HCT116 (cell line): ENCODE data around the gene SLC29A1. TPM values are rescaled to one million over a fixed set of nuclear protein-coding genes. Genes with fewer than 3 reads are reported as not detected.

Experiments used
- ATAC-seq: fragments of 200-7000 bp; cut with Tn5 transposase; 2 replicates; pipeline ENCODE4 v1.9.1; 2020; ENCODE audit warnings: mild to moderate bottlenecking, moderate library complexity
- BruUV-seq: library from RNA; stranded (reverse); fragments of 400-500 nt; replicated peaks from 2 replicates; lab custom pipeline; 2021; lab: Mats Ljungman, UMichigan
- CTCF ChIA-PET: fragments of 300-600 bp; sonication (Branson Sonifier 250); formaldehyde crosslinking; loops from one replicate; lab custom pipeline; 2021; ENCODE audit warnings: antibody characterized with exemption; lab: Charles Lee
- POLR2A ChIA-PET: fragments of 300-600, 350-600 bp; sonication (Branson Sonifier 250); formaldehyde crosslinking; loops from one replicate; lab custom pipeline; 2021; ENCODE audit warnings: antibody characterized with exemption; lab: Charles Lee
- RAD21 ChIA-PET, 2 experiments: fragments of 300-600 bp; sonication (Branson Sonifier 250); formaldehyde crosslinking; loops; one replicate each; lab custom pipeline; 2023; ENCODE audit warnings: low total read pairs in 2 of 2; ENCODE audit not compliant: uncharacterized antibody in 2 of 2, unreplicated experiment in 2 of 2, low non-redundant PET in 1 of 2; lab: Charles Lee
- DNase-seq: peaks from one replicate; pipeline ENCODE4 v3.0.0-alpha.2; 2010; ENCODE audit warnings: low read depth, low spot score
- H2AFZ ChIP-seq: fragments of 200-600 bp; shearing (Covaris generic), sonication (generic); 2 replicates; pipeline ENCODE4 v1.6.1; 2017; ENCODE audit warnings: low read depth, mixed run types, mixed read lengths, antibody characterized with exemption, low read length; ENCODE audit not compliant: poor library complexity, severe bottlenecking
- H3K27ac ChIP-seq: 2 replicates; pipeline ENCODE4 v1.5.1; 2012; ENCODE audit warnings: low read depth, low read length
- H3K27me3 ChIP-seq: fragments of 200-600 bp; sonication (generic); 2 replicates; pipeline ENCODE4 v1.6.1; 2016; ENCODE audit warnings: mixed run types, low read length, mixed read lengths; ENCODE audit not compliant: insufficient read depth
- H3K36me3 ChIP-seq, 2 experiments: fragments of 200-500 bp in 1 of 2; fragments of 200-600 bp in 1 of 2; sonication (Bioruptor generic) in 1 of 2; sonication (generic) in 1 of 2; 2 replicates each; pipeline versions ENCODE4 v1.5.1 to v1.6.1; 2014 to 2016; ENCODE audit warnings: low read length in 2 of 2, inconsistent platforms in 1 of 2, mixed read lengths in 1 of 2, mixed run types in 1 of 2; ENCODE audit not compliant: insufficient read depth in 2 of 2, control insufficient read depth in 1 of 2
- H3K4me1 ChIP-seq, 2 experiments: fragments of 200-600 bp in 1 of 2; sonication (generic) in 1 of 2; 2 replicates each; pipeline versions ENCODE4 v1.5.1 to v1.6.1; 2012 to 2017; ENCODE audit warnings: low read length in 2 of 2, inconsistent platforms in 1 of 2, mild to moderate bottlenecking in 1 of 2, mixed read lengths in 1 of 2, mixed run types in 1 of 2, moderate library complexity in 1 of 2; ENCODE audit not compliant: insufficient read depth in 2 of 2, control insufficient read depth in 1 of 2
- H3K4me2 ChIP-seq: fragments of 200-600 bp; sonication (generic); 2 replicates; pipeline ENCODE4 v1.6.1; 2017; ENCODE audit warnings: mixed run types, low read length, mixed read lengths
- H3K4me3 ChIP-seq, 2 experiments: fragments of 200-600 bp in 1 of 2; sonication (generic) in 1 of 2; replicated peaks in 1 of 2; 2 replicates each; pipeline ENCODE4 v1.5.1; 2011 to 2016; ENCODE audit warnings: low read length in 2 of 2, control low read depth in 1 of 2, low read depth in 1 of 2, mild to moderate bottlenecking in 1 of 2, mixed read lengths in 1 of 2, mixed run types in 1 of 2
- H3K79me2 ChIP-seq: fragments of 200-600 bp; sonication (generic); 2 replicates; pipeline ENCODE4 v1.6.1; 2017; ENCODE audit warnings: mild to moderate bottlenecking, mixed run types, low read length, moderate library complexity, mixed read lengths; ENCODE audit not compliant: insufficient read depth
- H3K9ac ChIP-seq: fragments of 200-600 bp; sonication (generic); 2 replicates; pipeline ENCODE4 v1.6.1; 2016; ENCODE audit warnings: low read length, mixed read lengths
- H3K9me2 ChIP-seq: fragments of 200-600 bp; sonication (generic), shearing (Covaris generic); 2 replicates; pipeline ENCODE4 v1.6.1; 2017; ENCODE audit warnings: mixed run types, mild to moderate bottlenecking, moderate library complexity; ENCODE audit not compliant: insufficient read depth
- H3K9me3 ChIP-seq, 2 experiments: fragments of 200-500 bp in 1 of 2; fragments of 200-600 bp in 1 of 2; sonication (Bioruptor generic) in 1 of 2; sonication (generic) in 1 of 2; 2 replicates each; pipeline ENCODE4 v1.6.1; 2014 to 2017; ENCODE audit warnings: low read length in 2 of 2, mixed read lengths in 2 of 2, inconsistent platforms in 1 of 2, low read depth in 1 of 2, mild to moderate bottlenecking in 1 of 2, mixed run types in 1 of 2, moderate library complexity in 1 of 2; ENCODE audit not compliant: control insufficient read depth in 1 of 2, insufficient read depth in 1 of 2
- H4K20me1 ChIP-seq: fragments of 200-600 bp; sonication (generic), shearing (Covaris generic); 2 replicates; pipeline ENCODE4 v1.6.1; 2017; ENCODE audit warnings: mixed run types, mild to moderate bottlenecking, moderate library complexity; ENCODE audit not compliant: insufficient read depth
- ATF3 ChIP-seq: IDR thresholded peaks from 2 replicates; pipeline ENCODE4 v1.6.1; 2012
- CBX3 ChIP-seq: IDR thresholded peaks from 2 replicates; pipeline ENCODE4 v1.6.1; 2012; ENCODE audit warnings: low read depth
- EZH2phosphoT487 ChIP-seq: fragments of 200-600 bp; IDR thresholded peaks from 2 replicates; pipeline ENCODE4 v1.6.1; 2018; ENCODE audit warnings: antibody characterized with exemption, borderline replicate concordance
- JUND ChIP-seq: IDR thresholded peaks from 2 replicates; pipeline ENCODE4 v1.6.1; 2012
- MAX ChIP-seq: IDR thresholded peaks from 2 replicates; pipeline ENCODE4 v1.6.1; 2012
- POLR2A ChIP-seq: IDR thresholded peaks from 2 replicates; pipeline ENCODE4 v1.7.0; 2011; ENCODE audit warnings: borderline replicate concordance; ENCODE audit not compliant: insufficient read depth, insufficient read length; ENCODE audit errors: extremely low read depth
- RAD21 ChIP-seq: IDR thresholded peaks from 2 replicates; pipeline ENCODE4 v1.6.1; 2012; ENCODE audit warnings: low read depth, mild to moderate bottlenecking
- REST ChIP-seq: IDR thresholded peaks from 2 replicates; pipeline ENCODE4 v1.6.1; 2012; ENCODE audit warnings: low read depth
- SIN3A ChIP-seq: IDR thresholded peaks from 2 replicates; pipeline ENCODE4 v1.6.1; 2012; ENCODE audit warnings: low read depth
- SP1 ChIP-seq: IDR thresholded peaks from 2 replicates; pipeline ENCODE4 v1.6.1; 2012; ENCODE audit warnings: low read depth
- ZFX ChIP-seq: fragments of 450-650 bp; IDR thresholded peaks from 2 replicates; pipeline ENCODE4 v1.6.1; 2017
- ZNF274 ChIP-seq: fragments of 200-500 bp; sonication (Bioruptor generic); IDR thresholded peaks from 2 replicates; pipeline ENCODE4 v1.6.1; 2014; ENCODE audit warnings: mild to moderate bottlenecking, low read depth, low read length, inconsistent platforms
- intact Hi-C: fragments of 100-400 bp; cut with micrococcal nuclease; formaldehyde crosslinking; loops from 2 replicates; pipeline ENCODE4 v1.10.0; 2022
- total RNA-seq: library from RNA; stranded (reverse); gene quantifications from one replicate; pipeline ENCODE4 v1.2.1, GENCODE V29; 2021; ENCODE audit not compliant: unreplicated experiment

Gene SLC29A1
- total RNA-seq, 1 experiment from 2014 or later: 67.6 TPM

GRCh38 chr6:44224965-44225305 lies 1.5 kb downstream of the SLC29A1 start:
- intact Hi-C loops: no loop called here
- H3K4me1 ChIP-seq: peaks cover 32 to 55% of the 10 kb centered on the region in 2 experiments
- POLR2A ChIA-PET: interaction anchor here (1.2 to 3.0 kb wide), 2 partner anchors 16 to 21 kb away, joined by 3 to 27 read pairs; partner anchors contain the start of gene HSP90AB1

More at GRCh38 chr6:44224965-44225305, 1.5 kb downstream of the SLC29A1 start:
- Histone ChIP-seq H3K36me3 (peaks cover 2 to 20% of the 10 kb centered on the region in 2 experiments; a peak in 2 of 4 replicates), H4K20me1 (peaks cover 4% of the 10 kb centered on the region; the same call in 1 of the 2 replicates), H2AFZ (no peak overlapping the region), H3K27ac (no peak overlapping the region; the same call in 1 of the 2 replicates), H3K4me2 (peak overlapping the region; percentile 93), H3K79me2 (peaks cover 55% of the 10 kb centered on the region), H3K27me3 (no peaks in the 10 kb centered on the region), H3K4me3 (peak overlapping the region; percentile 65 to 74), H3K9me3 (no peaks in the 10 kb centered on the region), H3K9me2 (no peaks in the 10 kb centered on the region)
- ChIA-PET RAD21 (no interaction called here), CTCF (interaction anchor here (0.7 to 3.7 kb wide), 6 partner anchors 10 to 78 kb away, joined by 3 to 22 read pairs (median 4); no protein-coding TSS in a partner anchor)
- DNase-seq: no peak
- no peak for ATAC-seq
- no TSS peak for BruUV-seq
- TF ChIP-seq JUND: no peak
- TF ChIP-seq RAD21: no peak
- TF ChIP-seq CBX3: no peak
- no peak for TF ChIP-seq REST
- no peak for TF ChIP-seq SP1
- no peak for TF ChIP-seq POLR2A
- TF ChIP-seq ZNF274: no peak
- no peak for TF ChIP-seq ATF3
- no peak for TF ChIP-seq EZH2phosphoT487
- TF ChIP-seq ZFX: no peak
- TF ChIP-seq MAX: no peak
- no peak for TF ChIP-seq SIN3A
- TF ChIP-seq, all 23 proteins: peak for 0
- H3K9ac ChIP-seq: peak overlapping the region; percentile 81
